Neural progenitor cell (in vitro differentiated cells): Measurements from ENCODE around the gene UAP1L1. TPM values are rescaled to one million over a fixed set of nuclear protein-coding genes. Genes with fewer than 3 reads are reported as not detected.

Experiments
- DNase-seq: peaks from one replicate; pipeline ENCODE4 v3.0.0-alpha.2; 2016; ENCODE audit warnings: low spot score
- H2AFZ ChIP-seq: fragments of 200-600 bp; sonication (generic); replicated peaks from 2 replicates; pipeline ENCODE4 v1.6.1; 2016; ENCODE audit warnings: antibody characterized with exemption
- H3F3A ChIP-seq: fragments of 200-600 bp; sonication (generic); 2 replicates; pipeline ENCODE4 v1.6.1; 2016; ENCODE audit warnings: antibody characterized with exemption, low read depth
- H3K27ac ChIP-seq: fragments of 200-600 bp; sonication (generic); 2 replicates; pipeline ENCODE4 v1.5.1; 2016; ENCODE audit warnings: mild to moderate bottlenecking
- H3K27me3 ChIP-seq: fragments of 200-600 bp; sonication (generic); 2 replicates; pipeline ENCODE4 v1.6.1; 2016; ENCODE audit warnings: mild to moderate bottlenecking, moderate library complexity
- H3K36me3 ChIP-seq: fragments of 200-600 bp; sonication (generic); 2 replicates; pipeline ENCODE4 v1.5.1; 2016
- H3K4me1 ChIP-seq: fragments of 200-600 bp; sonication (generic); 2 replicates; pipeline ENCODE4 v1.6.1; 2016; ENCODE audit warnings: mixed run types
- H3K4me2 ChIP-seq: fragments of 200-600 bp; sonication (generic); 2 replicates; pipeline ENCODE4 v1.6.1; 2016
- H3K4me3 ChIP-seq: fragments of 200-600 bp; sonication (generic); 2 replicates; pipeline ENCODE4 v1.5.1; 2016
- H3K79me2 ChIP-seq: fragments of 200-600 bp; sonication (generic); 2 replicates; pipeline ENCODE4 v1.6.1; 2016; ENCODE audit warnings: low read depth
- H3K9ac ChIP-seq: fragments of 200-600 bp; sonication (generic); 2 replicates; pipeline ENCODE4 v1.6.1; 2016
- H3K9me3 ChIP-seq: fragments of 200-600 bp; sonication (generic); 2 replicates; pipeline ENCODE4 v1.5.1; 2016; ENCODE audit warnings: low read depth
- H4K20me1 ChIP-seq: fragments of 200-600 bp; sonication (generic); 2 replicates; pipeline ENCODE4 v1.6.1; 2016; ENCODE audit warnings: low read depth
- H3K27ac Mint-ChIP-seq: 3 replicates; pipeline ENCODE4 v1.8.0; 2021; ENCODE audit warnings: mixed read lengths
- H3K27me3 Mint-ChIP-seq: 2 replicates; pipeline ENCODE4 v1.8.0; 2022; ENCODE audit warnings: low read depth, mild to moderate bottlenecking, inconsistent platforms, moderate library complexity, mixed read lengths; ENCODE audit not compliant: insufficient read depth
- H3K36me3 Mint-ChIP-seq: 3 replicates; pipeline ENCODE4 v1.8.0; 2021; ENCODE audit warnings: mixed read lengths
- H3K4me1 Mint-ChIP-seq: 3 replicates; pipeline ENCODE4 v1.8.0; 2021; ENCODE audit warnings: mixed read lengths
- H3K4me3 Mint-ChIP-seq: 3 replicates; pipeline ENCODE4 v1.8.0; 2021; ENCODE audit warnings: mild to moderate bottlenecking, moderate library complexity, mixed read lengths
- H3K9me3 Mint-ChIP-seq: 3 replicates; pipeline ENCODE4 v1.8.0; 2020; ENCODE audit warnings: mixed read lengths
- CTCF ChIP-seq: fragments of 200-600 bp; sonication (generic); IDR thresholded peaks from 2 replicates; pipeline ENCODE4 v1.5.1; 2017; ENCODE audit warnings: antibody characterized with exemption, mild to moderate bottlenecking
- EZH2 ChIP-seq: fragments of 200-600 bp; sonication (generic); IDR thresholded peaks from 2 replicates; pipeline ENCODE4 v1.6.1; 2017; ENCODE audit warnings: antibody characterized with exemption, mild to moderate bottlenecking, moderate library complexity
- EZH2phosphoT487 ChIP-seq: fragments of 200-600 bp; sonication (generic); IDR thresholded peaks from 2 replicates; pipeline ENCODE4 v1.6.1; 2017; ENCODE audit warnings: antibody characterized with exemption
- total RNA-seq: library from RNA; depleted of rRNA; stranded (reverse); fragments of >200 nt; gene quantifications from 2 replicates; pipeline ENCODE4 v1.2.3, GENCODE V29; 2015; ENCODE audit warnings: low replicate concordance

UAP1L1 gene
- total RNA-seq, 1 donor from 2014 or later, result 0.51 TPM

GRCh38 chr9:137051145-137051724, 26.1 kb upstream of the UAP1L1 start:
- peaks cover 43% of the 10 kb centered on the region for H3K27me3 Mint-ChIP-seq
- no peak overlapping the region for H2AFZ ChIP-seq
- H3K27me3 ChIP-seq, result peaks cover 97% of the 10 kb centered on the region
- H3K27ac Mint-ChIP-seq, result no peak overlapping the region
- no peak overlapping the region for H3K9ac ChIP-seq
- no peak for DNase-seq
- H3K27ac ChIP-seq, result no peak overlapping the region
- peaks cover 58% of the 10 kb centered on the region for H4K20me1 ChIP-seq
- H3K4me2 ChIP-seq, result no peak overlapping the region
- no peaks in the 10 kb centered on the region for H3K9me3 ChIP-seq
- H3K4me1 ChIP-seq, result peaks cover 17% of the 10 kb centered on the region
- no peaks in the 10 kb centered on the region for H3K36me3 Mint-ChIP-seq
- no peak overlapping the region for H3K4me3 ChIP-seq
- no peak overlapping the region for H3K4me3 Mint-ChIP-seq
- H3K9me3 Mint-ChIP-seq, result no peaks in the 10 kb centered on the region
- H3F3A ChIP-seq, result peaks cover 27% of the 10 kb centered on the region
- no peaks in the 10 kb centered on the region for H3K79me2 ChIP-seq
- TF ChIP-seq CTCF (no peak), EZH2phosphoT487 (no peak), EZH2 (no peak)
- no peaks in the 10 kb centered on the region for H3K36me3 ChIP-seq
- peaks cover 3% of the 10 kb centered on the region for H3K4me1 Mint-ChIP-seq

GRCh38 chr9:137052293-137052692, 25.0 kb upstream of the UAP1L1 start:
- Histone ChIP-seq H3K79me2 (no peaks in the 10 kb centered on the region), H3K9ac (no peak overlapping the region), H2AFZ (no peak overlapping the region), H3K9me3 (no peaks in the 10 kb centered on the region), H3F3A (peaks cover 27% of the 10 kb centered on the region), H3K4me2 (no peak overlapping the region), H3K27ac (no peak overlapping the region), H3K4me1 (peaks cover 17% of the 10 kb centered on the region), H4K20me1 (peaks cover 51% of the 10 kb centered on the region), H3K27me3 (peaks cover 100% of the 10 kb centered on the region), H3K4me3 (no peak overlapping the region), H3K36me3 (no peaks in the 10 kb centered on the region)
- no peak for DNase-seq
- TF ChIP-seq EZH2phosphoT487, result no peak
- TF ChIP-seq CTCF, result no peak
- TF ChIP-seq EZH2, result no peak
- Mint-ChIP-seq H3K9me3 (no peaks in the 10 kb centered on the region), H3K27ac (no peak overlapping the region), H3K4me1 (peaks cover 3% of the 10 kb centered on the region), H3K4me3 (no peak overlapping the region), H3K36me3 (no peaks in the 10 kb centered on the region), H3K27me3 (peaks cover 42% of the 10 kb centered on the region)

GRCh38 chr9:137052998-137053943, 24.0 kb upstream of the UAP1L1 start:
- Histone ChIP-seq H3K79me2 (no peaks in the 10 kb centered on the region), H4K20me1 (peaks cover 43% of the 10 kb centered on the region), H2AFZ (no peak overlapping the region), H3K27ac (no peak overlapping the region), H3K27me3 (peaks cover 100% of the 10 kb centered on the region), H3K4me3 (peak overlapping the region; percentile 47), H3K4me1 (peaks cover 17% of the 10 kb centered on the region), H3K9ac (no peak overlapping the region), H3K9me3 (no peaks in the 10 kb centered on the region), H3F3A (peaks cover 27% of the 10 kb centered on the region), H3K4me2 (peak overlapping the region; percentile 87), H3K36me3 (no peaks in the 10 kb centered on the region)
- Mint-ChIP-seq H3K4me1 (peaks cover 7% of the 10 kb centered on the region), H3K4me3 (no peak overlapping the region), H3K9me3 (no peaks in the 10 kb centered on the region), H3K27ac (no peak overlapping the region), H3K27me3 (peaks cover 41% of the 10 kb centered on the region), H3K36me3 (no peaks in the 10 kb centered on the region)
- peak; percentile 53 for DNase-seq
- peak; percentile 71 for TF ChIP-seq EZH2phosphoT487
- no peak for TF ChIP-seq CTCF
- peak; percentile 97 for TF ChIP-seq EZH2
